HG03469 (cell line): ENCODE data around the gene BRF1.
"Not testable (repeated sequence)": the region's sequence is repeated elsewhere in the genome, so short reads cannot be mapped to it uniquely, and the experiment has no call there.

Source experiments
- ATAC-seq: cut with Tn5 transposase; IDR thresholded peaks from one replicate; pipeline ENCODE4 v1.9.1; 2021; ENCODE audit warnings: mild to moderate bottlenecking, moderate library complexity, moderate number of reproducible peaks; ENCODE audit not compliant: unreplicated experiment

The BRF1 gene

GRCh38 chr14:105333613-105334364 lies 33.0 kb upstream of the BRF1 start:
- no peak for ATAC-seq

GRCh38 chr14:105333020-105333490 lies 32.3 kb upstream of the BRF1 start:
- ATAC-seq: no peak

- ATAC-seq: no peak
Measured at GRCh38 chr14:105332350-105332874, 31.6 kb upstream of the BRF1 start.

GRCh38 chr14:105331575-105332349 lies 31.0 kb upstream of the BRF1 start:
- no peak for ATAC-seq

GRCh38 chr14:105330491-105330895 lies 29.7 kb upstream of the BRF1 start:
- no peak for ATAC-seq

- ATAC-seq: no peak
Measured at GRCh38 chr14:105329411-105330150, 28.8 kb upstream of the BRF1 start.

- no peak for ATAC-seq
Measured at GRCh38 chr14:105328678-105329390, 28.0 kb upstream of the BRF1 start.

- ATAC-seq: no peak
Measured at GRCh38 chr14:105328070-105328677, 27.4 kb upstream of the BRF1 start.

GRCh38 chr14:105327695-105328045 lies 26.9 kb upstream of the BRF1 start:
- not testable (repeated sequence) for ATAC-seq

GRCh38 chr14:105326891-105327694 lies 26.3 kb upstream of the BRF1 start:
- no peak for ATAC-seq

- ATAC-seq: no peak
Measured at GRCh38 chr14:105326568-105326867, 25.7 kb upstream of the BRF1 start.

- ATAC-seq: no peak
Measured at GRCh38 chr14:105325716-105326567, 25.1 kb upstream of the BRF1 start.

GRCh38 chr14:105325303-105325702 lies 24.5 kb upstream of the BRF1 start:
- no peak for ATAC-seq

GRCh38 chr14:105324871-105325270 lies 24.1 kb upstream of the BRF1 start:
- no peak for ATAC-seq

- no peak for ATAC-seq
Measured at GRCh38 chr14:105324080-105324778, 23.4 kb upstream of the BRF1 start.

GRCh38 chr14:105323663-105324062 lies 22.9 kb upstream of the BRF1 start:
- ATAC-seq: no peak

- ATAC-seq: no peak
Measured at GRCh38 chr14:105322791-105323556, 22.2 kb upstream of the BRF1 start.
